IPS-20b (cell line): ENCODE results near the gene TNKS2.
A peak's percentile ranks its signal among the peaks of the same experiment; 100 is the strongest.
"Not testable (repeated sequence)": the region's sequence is repeated elsewhere in the genome, so short reads cannot be mapped to it uniquely, and the experiment has no call there.

Source experiments
- H3K27ac ChIP-seq: one replicate; pipeline ENCODE4 v1.5.1; 2013; ENCODE audit warnings: low read length
- H3K27me3 ChIP-seq: 2 replicates; pipeline ENCODE4 v1.6.1; 2013; ENCODE audit warnings: mild to moderate bottlenecking, low read length, inconsistent platforms; ENCODE audit not compliant: insufficient read depth
- H3K36me3 ChIP-seq: 2 replicates; pipeline ENCODE4 v1.6.1; 2013; ENCODE audit warnings: low read depth, mild to moderate bottlenecking, inconsistent platforms, low read length, moderate library complexity; ENCODE audit not compliant: insufficient read depth
- H3K4me1 ChIP-seq: 2 replicates; pipeline ENCODE4 v1.6.1; 2013; ENCODE audit warnings: mild to moderate bottlenecking, control low read depth, inconsistent platforms, low read length, moderate library complexity; ENCODE audit not compliant: insufficient read depth
- H3K4me3 ChIP-seq: 2 replicates; pipeline ENCODE4 v1.5.1; 2013; ENCODE audit warnings: mild to moderate bottlenecking, low read length, inconsistent platforms
- H3K9ac ChIP-seq: 2 replicates; pipeline ENCODE4 v1.6.1; 2013; ENCODE audit warnings: low read depth, mild to moderate bottlenecking, inconsistent platforms, low read length, moderate library complexity
- H3K9me3 ChIP-seq: 2 replicates; pipeline ENCODE4 v1.6.1; 2013; ENCODE audit warnings: mild to moderate bottlenecking, low read depth, low read length, inconsistent platforms; ENCODE audit not compliant: insufficient read depth

The TNKS2 gene

DNA sequence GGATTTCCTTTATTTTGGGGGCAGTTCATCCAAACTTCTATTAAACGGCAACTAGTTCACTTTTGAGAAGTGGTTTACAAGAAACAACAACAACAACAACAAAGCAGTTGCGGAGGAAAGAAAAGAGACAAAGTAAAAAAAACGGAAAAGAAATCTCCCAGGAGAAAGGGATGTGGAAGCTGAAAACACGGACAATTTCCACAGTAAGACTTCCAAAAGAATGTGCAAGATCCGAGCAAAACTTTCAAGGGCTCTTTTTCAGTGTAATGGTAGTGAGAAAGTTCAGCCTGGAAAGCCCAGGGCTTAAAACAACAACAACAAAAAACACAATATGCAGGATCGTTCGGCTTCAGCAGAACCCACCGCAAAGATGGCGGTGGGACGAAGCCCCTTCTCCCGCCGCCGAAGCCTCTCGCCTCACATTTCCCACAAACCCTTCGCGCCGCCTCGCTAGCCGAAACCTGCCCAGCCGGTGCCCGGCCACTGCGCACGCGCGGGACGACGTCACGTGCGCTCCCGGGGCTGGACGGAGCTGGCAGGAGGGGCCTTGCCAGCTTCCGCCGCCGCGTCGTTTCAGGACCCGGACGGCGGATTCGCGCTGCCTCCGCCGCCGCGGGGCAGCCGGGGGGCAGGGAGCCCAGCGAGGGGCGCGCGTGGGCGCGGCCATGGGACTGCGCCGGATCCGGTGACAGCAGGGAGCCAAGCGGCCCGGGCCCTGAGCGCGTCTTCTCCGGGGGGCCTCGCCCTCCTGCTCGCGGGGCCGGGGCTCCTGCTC lies at the start of gene TNKS2:
TSS of gene TNKS2 (plus strand) at position 553 of the 775 bp plus-strand sequence. CDS start 265 bp downstream, outside the sequence.
- Histone ChIP-seq H3K27ac (peak within 1 kb of the TSS; percentile 98), H3K36me3 (peaks cover 22% of the 10 kb centered on the region), H3K4me3 (peak within 1 kb of the TSS; percentile 99), H3K9me3 (no peaks in the 10 kb centered on the region), H3K27me3 (no peaks in the 10 kb centered on the region), H3K9ac (peak within 1 kb of the TSS; percentile 98), H3K4me1 (peaks cover 25% of the 10 kb centered on the region)

DNA sequence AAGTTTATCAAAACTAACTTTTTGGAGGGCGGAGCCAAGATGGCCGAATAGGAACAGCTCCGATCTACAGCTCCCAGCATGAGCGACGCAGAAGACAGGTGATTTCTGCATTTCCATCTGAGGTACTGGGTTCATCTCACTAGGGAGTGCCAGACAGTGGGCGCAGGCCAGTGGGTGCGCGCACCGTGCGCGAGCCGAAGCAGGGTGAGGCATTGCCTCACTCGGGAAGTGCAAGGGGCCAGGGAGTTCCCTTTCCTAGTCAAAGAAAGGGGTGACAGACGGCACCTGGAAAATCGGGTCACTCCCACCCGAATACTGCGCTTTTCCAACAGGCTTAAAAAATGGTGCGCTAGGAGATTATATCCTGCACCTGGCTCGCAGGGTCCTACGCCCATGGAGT lies 48.6 kb upstream of the TNKS2 start:
- not testable (repeated sequence) for H3K36me3 ChIP-seq, H3K27me3 ChIP-seq, H3K9me3 ChIP-seq, H3K27ac ChIP-seq, H3K4me3 ChIP-seq, H3K9ac ChIP-seq, H3K4me1 ChIP-seq

DNA sequence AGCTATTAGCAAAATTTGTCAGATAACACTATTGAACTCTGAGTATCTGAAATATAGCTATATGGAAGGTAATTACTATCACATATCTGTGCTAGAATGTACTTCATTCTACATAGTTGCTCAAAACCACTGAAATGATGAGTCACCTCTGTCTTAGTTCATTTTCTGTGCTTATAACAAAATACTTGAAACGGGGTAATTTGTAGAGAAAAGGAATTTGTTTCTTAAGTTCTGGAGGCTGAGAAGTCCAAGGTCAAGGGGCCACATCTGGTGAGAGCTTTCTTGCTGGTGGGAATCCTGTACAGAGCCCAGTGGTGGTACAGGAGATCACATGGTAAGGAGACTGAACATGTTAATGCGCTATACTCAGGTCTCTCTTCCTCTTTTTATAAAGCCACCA lies 41.9 kb upstream of the TNKS2 start:
- Histone ChIP-seq H3K27me3 (no peaks in the 10 kb centered on the region), H3K4me1 (no peaks in the 10 kb centered on the region), H3K9ac (no peak overlapping the region), H3K36me3 (no peaks in the 10 kb centered on the region), H3K4me3 (no peak overlapping the region), H3K9me3 (peaks cover 2% of the 10 kb centered on the region; the same call in 1 of the 2 replicates), H3K27ac (no peak overlapping the region)

DNA sequence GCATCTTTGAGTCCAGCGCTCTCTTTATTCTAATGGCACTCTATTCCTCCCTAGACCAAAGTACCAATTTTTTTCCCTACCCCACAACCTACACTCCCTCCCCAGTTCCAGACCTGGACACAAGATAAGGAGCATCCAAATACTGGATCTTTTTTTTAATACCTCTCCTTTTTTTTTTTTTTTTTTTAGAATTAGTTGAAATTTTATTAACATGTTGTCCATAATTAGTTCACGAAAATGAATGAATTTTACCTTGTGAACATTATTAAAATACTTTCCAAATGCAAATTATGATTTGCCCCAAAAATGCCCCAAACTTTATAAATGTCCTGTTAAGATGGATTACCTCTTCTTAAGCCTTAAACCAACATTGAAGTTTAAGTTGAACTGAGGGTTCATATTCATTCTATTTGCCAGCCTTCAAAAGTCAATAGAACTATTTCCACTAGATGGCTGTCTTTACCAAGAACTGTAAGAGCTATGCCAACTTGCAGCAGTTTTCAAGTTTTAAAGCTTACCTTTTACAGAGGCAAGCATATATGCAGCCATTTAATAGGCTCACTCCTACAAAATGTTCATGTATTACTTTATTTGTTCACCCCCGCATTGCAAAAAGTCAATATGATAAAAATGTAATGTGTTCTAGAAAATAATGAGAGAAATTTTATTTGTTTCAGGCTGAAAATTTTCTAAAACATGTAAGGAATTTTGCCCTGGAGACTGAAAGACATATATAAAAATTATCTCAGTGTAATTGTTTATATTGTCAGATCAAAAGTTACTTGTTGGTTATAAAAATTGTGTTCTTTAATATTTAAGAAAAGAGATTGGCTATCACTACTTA lies 39.7 kb upstream of the TNKS2 start:
- H3K4me3 ChIP-seq, result no peak overlapping the region
- no peak overlapping the region for H3K27ac ChIP-seq
- H3K4me1 ChIP-seq, result no peaks in the 10 kb centered on the region
- H3K27me3 ChIP-seq, result no peaks in the 10 kb centered on the region
- peaks cover 2% of the 10 kb centered on the region; the same call in 1 of the 2 replicates for H3K9me3 ChIP-seq
- no peak overlapping the region for H3K9ac ChIP-seq
- H3K36me3 ChIP-seq, result no peaks in the 10 kb centered on the region

DNA sequence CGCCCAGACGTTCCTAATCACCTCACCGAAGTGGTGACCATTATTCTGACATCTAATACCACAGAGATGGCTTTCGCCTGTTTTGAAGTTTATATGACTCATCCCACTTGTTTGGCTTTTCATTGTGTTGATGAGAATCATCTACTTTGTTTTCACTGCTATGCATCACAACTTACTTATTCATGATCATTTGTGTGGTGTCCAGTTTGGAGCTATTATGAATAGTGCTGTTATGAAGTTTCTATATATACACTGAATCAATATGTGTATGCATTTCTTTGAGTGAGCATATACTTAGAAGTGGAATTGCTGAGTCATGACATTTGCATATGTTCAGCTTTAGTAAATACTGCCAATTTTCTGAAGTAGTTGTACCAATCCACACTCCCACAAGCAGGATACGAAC lies 38.6 kb upstream of the TNKS2 start:
- H3K36me3 ChIP-seq, result no peaks in the 10 kb centered on the region
- peaks cover 2% of the 10 kb centered on the region; the same call in 1 of the 2 replicates for H3K9me3 ChIP-seq
- H3K27me3 ChIP-seq, result no peaks in the 10 kb centered on the region
- no peak overlapping the region for H3K4me3 ChIP-seq
- no peak overlapping the region for H3K9ac ChIP-seq
- no peak overlapping the region for H3K27ac ChIP-seq
- H3K4me1 ChIP-seq, result no peaks in the 10 kb centered on the region

DNA sequence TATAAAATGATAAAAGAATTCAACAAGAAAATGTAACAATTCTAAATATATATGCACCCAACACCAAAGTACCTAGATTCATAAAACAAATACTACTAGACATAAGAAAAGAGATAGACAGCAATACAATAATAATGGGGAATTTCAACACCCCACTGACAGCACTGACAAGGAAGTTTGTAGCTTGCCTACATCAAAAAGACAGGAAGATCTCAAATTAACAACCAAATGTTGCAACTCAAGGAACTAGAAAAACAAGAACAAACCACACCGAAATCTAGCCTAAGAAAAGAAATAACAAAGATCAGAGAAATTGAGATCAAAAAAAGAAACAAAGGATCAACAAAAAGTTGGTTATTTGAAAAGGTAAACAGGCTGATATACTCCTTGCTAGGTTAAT lies 36.5 kb upstream of the TNKS2 start:
- H3K4me3 ChIP-seq, result no peak overlapping the region
- H3K9me3 ChIP-seq, result peaks cover 2% of the 10 kb centered on the region; the same call in 1 of the 2 replicates
- no peaks in the 10 kb centered on the region for H3K4me1 ChIP-seq
- no peaks in the 10 kb centered on the region for H3K27me3 ChIP-seq
- H3K9ac ChIP-seq, result no peak overlapping the region
- no peak overlapping the region for H3K27ac ChIP-seq
- H3K36me3 ChIP-seq, result no peaks in the 10 kb centered on the region

DNA sequence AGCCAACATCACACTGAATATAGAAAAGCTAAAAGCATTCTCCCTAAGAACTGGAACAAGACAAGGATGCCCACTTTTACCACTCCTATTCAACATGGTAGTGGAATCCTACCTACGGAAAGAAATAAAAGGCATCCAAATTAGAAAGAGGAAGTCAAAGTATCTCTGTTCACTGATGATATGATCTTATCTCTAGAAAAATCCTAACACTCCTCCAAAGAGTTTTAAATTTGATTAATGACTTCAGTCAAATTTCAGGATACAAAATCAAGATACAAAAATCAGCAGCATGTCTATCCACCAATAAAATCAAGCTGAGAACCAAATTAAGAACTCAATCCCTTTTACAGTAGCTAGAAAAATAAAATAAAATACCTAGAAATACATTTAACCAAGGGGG lies 35.3 kb upstream of the TNKS2 start:
- no peaks in the 10 kb centered on the region for H3K4me1 ChIP-seq
- no peak overlapping the region for H3K9ac ChIP-seq
- H3K27me3 ChIP-seq, result no peaks in the 10 kb centered on the region
- no peak overlapping the region for H3K4me3 ChIP-seq
- no peaks in the 10 kb centered on the region for H3K36me3 ChIP-seq
- no peak overlapping the region for H3K27ac ChIP-seq
- H3K9me3 ChIP-seq, result peaks cover 2% of the 10 kb centered on the region; the same call in 1 of the 2 replicates

DNA sequence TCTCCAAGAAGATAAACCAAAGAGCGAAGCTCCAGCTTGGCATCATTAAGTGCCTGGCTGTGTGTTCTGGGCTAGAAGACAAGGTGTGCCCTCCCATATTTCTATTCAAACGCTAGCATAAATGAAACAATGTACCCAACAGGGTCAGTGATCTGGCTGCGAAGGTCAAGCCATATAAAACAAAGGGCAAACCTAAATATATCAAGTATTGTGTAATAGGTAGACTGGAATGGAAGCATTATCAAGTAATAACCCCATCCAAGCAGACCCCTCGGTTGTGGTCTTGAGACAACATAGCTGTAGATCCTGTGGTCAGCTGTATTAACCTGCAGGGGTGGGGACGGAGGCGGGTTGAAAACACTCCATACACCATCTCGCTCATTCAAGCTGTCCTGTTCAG lies 31.6 kb upstream of the TNKS2 start:
- Histone ChIP-seq H3K36me3 (no peaks in the 10 kb centered on the region), H3K27ac (no peak overlapping the region), H3K9ac (no peak overlapping the region), H3K27me3 (no peaks in the 10 kb centered on the region), H3K4me1 (no peaks in the 10 kb centered on the region), H3K9me3 (no peaks in the 10 kb centered on the region; the same call in 1 of the 2 replicates), H3K4me3 (no peak overlapping the region)

DNA sequence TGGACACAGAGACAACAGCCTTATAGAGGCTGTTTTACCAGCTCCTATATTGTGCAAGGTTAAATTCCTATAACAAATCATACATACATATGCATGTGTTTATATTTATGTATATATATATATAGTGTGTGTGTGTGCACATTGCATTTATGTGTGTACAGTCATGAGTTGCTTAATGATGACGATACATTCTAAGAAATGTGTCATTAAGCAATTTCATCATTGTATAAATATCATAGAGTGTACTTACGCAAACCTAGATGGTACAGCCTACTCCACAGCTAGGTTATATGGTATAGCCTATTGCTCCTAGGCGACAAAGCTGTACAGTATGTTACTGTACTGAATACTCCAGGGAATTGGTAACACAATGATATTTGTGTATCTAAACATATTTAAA lies 30.1 kb upstream of the TNKS2 start:
- no peak overlapping the region for H3K4me3 ChIP-seq
- H3K4me1 ChIP-seq, result no peaks in the 10 kb centered on the region
- no peak overlapping the region for H3K9ac ChIP-seq
- H3K27me3 ChIP-seq, result no peaks in the 10 kb centered on the region
- no peaks in the 10 kb centered on the region for H3K9me3 ChIP-seq
- H3K36me3 ChIP-seq, result no peaks in the 10 kb centered on the region
- no peak overlapping the region for H3K27ac ChIP-seq

DNA sequence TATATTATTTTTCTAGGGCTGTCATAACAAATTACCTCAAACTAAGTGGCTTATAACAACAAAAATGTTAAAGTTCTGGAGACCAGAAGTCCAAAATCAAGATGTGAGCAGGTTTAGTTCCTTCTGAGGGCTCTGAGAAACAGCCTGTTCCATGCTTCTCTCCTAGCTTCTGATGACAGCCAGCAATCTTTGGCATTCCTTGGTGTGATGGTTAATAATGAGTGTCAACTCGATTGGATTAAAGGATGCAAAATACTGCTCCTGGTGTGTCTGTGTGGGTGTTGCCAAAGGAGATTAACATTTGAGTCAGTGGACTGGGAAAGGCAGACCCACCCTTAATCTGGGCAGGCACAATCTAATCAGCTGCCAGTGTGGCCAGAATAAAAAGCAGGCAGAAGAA lies 26.3 kb upstream of the TNKS2 start:
- Histone ChIP-seq H3K4me1 (no peaks in the 10 kb centered on the region), H3K9ac (no peak overlapping the region), H3K36me3 (no peaks in the 10 kb centered on the region), H3K4me3 (no peak overlapping the region), H3K27ac (no peak overlapping the region), H3K9me3 (no peaks in the 10 kb centered on the region), H3K27me3 (no peaks in the 10 kb centered on the region)

DNA sequence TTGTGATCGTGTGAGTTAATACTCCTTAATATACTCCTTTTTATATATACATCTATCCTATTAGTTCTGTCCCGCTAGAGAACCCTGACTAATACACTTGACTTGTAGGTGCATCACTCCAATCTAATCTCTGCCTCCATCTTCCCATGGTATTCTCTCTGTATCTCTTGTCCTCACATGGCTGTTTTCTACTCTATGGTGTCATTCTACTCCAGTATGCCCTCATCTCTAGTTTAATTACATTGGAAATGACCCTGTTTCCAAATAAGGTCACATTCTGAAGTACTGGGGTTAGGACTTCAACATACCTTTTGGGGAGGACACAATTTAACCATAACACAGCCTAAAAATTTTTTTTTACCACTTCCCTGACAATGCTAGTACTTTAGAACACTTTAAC lies 25.8 kb upstream of the TNKS2 start:
- no peaks in the 10 kb centered on the region for H3K36me3 ChIP-seq
- no peak overlapping the region for H3K9ac ChIP-seq
- no peak overlapping the region for H3K27ac ChIP-seq
- no peaks in the 10 kb centered on the region for H3K27me3 ChIP-seq
- no peaks in the 10 kb centered on the region for H3K9me3 ChIP-seq
- H3K4me1 ChIP-seq, result no peaks in the 10 kb centered on the region
- no peak overlapping the region for H3K4me3 ChIP-seq

DNA sequence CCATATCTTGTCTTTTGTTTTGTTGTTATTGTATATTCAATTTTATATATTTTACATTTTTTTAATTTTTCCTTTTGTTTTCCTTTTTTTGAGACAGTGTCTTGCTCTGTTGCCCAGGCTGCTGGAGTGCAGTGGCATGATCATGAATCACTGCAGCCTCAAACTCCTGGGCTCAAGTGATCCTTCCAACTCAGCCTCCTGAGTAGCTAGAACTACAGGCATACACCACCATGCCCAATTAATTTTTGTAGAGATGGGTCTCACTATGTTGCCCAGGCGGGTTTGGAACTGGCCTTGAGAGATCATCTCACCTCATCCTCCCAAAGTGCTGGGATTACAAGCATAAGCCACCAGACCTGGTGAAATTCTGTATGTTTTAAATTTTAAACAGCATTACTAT lies 25.4 kb upstream of the TNKS2 start:
- H3K9me3 ChIP-seq, result no peaks in the 10 kb centered on the region
- no peak overlapping the region for H3K27ac ChIP-seq
- no peak overlapping the region for H3K9ac ChIP-seq
- no peaks in the 10 kb centered on the region for H3K36me3 ChIP-seq
- H3K27me3 ChIP-seq, result no peaks in the 10 kb centered on the region
- H3K4me1 ChIP-seq, result no peaks in the 10 kb centered on the region
- no peak overlapping the region for H3K4me3 ChIP-seq
